HG02840 (cell line): ENCODE measurements around the gene NAA16.
"Not testable (repeated sequence)": the region's sequence is repeated elsewhere in the genome, so short reads cannot be mapped to it uniquely, and the experiment has no call there.

Source experiments
- ATAC-seq: cut with Tn5 transposase; IDR thresholded peaks from one replicate; pipeline ENCODE4 v1.9.1; 2021; ENCODE audit warnings: mild to moderate bottlenecking, moderate library complexity, moderate number of reproducible peaks; ENCODE audit not compliant: unreplicated experiment, low FRiP score

NAA16 gene

DNA sequence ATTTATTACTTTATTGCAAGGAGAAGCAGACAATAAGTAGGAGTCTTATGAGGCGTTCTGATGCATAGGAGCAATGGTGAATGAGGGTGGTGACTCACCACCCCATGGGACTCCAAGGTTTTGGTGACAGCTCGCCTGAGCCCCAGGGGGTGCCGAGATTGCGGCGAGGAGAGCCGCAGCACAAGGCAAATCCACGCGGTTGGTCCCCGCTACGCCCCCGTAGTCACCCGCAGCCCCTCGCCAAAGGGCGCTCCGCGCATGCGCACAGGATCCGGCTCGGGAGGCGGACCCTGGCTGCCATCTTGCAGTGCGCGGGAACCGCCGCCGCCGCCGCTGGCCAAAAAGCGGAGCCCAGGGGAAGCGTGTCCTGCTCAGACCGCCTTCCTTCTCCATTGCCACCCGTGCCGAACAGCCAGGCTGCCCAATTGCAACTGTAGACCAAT, at the start of gene NAA16:
Gene NAA16 (plus strand): TSS at position 305 of the 443 bp plus-strand sequence. CDS start 262 bp downstream, outside the sequence.
- ATAC-seq = peak; percentile 81

DNA sequence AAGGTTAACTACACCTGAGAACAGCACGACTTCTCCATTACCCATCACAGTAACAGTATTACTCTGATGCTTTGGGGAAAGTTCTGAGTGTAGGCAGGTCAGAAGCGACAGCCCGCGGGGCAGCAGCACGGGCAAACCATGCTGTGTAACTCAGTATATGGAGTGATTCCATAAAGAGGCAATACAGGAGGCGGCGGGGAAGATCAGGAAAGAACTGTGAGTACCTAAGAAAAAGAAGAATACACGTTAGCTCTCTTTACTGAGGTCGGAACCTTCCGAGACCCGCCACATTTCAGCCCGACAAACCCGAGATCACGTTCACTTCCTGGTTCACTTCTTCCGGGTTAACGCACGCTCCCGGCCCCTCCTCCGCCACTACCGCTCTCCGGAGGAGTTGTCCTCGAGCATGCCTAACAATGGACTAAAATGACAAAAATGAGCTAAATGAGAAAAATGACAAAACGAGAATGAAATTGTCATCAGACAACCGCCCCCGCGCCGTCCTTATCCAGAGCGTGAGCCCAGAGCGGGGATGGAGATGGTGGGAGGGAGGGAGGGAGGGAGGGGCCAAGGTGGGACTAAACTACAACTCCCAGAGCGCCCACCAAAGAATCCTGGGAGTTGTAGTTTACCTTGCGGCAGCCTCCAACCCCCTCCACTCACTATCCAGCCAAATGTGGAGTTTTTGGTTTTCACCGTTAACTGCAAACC, 47.7 kb upstream of the NAA16 start, which contains the start of gene MTRF1:
Gene MTRF1 (minus strand): TSS at position 316 of the 711 bp plus-strand sequence. CDS start 2,669 bp downstream, outside the sequence.
- ATAC-seq = peak; percentile 97

DNA sequence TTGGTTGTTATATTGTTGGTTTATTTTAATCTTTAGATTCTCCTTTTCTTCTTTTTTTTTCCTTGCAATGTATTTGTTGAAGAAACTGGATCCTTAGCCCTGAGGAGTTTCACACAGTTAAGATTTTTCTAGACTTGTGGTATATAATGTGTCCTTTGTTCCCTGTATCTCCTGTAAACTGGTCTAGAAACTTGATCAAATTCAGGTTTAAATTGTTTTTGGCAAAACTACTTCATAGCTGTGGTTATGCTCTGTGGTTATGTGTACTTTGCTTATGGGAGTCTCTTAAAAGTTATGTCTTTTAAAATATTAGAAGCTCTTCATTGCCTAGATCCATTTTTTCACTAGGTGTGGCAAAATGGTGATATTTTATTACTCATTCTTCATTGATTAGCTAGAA, 44.0 kb upstream of the NAA16 start:
- no peak for ATAC-seq

DNA sequence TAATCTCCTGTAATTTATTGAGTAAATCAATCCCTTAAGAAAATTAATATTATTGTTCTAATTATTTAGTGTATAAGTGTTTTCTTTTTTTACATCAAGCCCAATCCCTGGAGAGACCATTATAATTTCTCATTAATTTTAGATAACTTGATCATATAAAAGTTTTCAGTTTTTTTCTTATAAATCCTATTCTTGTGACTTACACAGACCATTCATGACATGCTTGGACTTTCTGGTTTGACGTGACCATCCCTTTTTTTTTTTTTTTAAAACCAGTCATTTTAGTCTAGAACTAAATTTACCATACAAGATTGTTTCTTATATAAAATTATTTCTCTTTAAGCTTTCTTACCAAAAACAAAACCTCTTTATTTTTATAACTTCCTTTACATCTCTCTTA, 42.3 kb upstream of the NAA16 start:
- no peak for ATAC-seq

- no peak for ATAC-seq
Measured at GRCh38 chr13:41271456-41272285, 39.4 kb upstream of the NAA16 start.

DNA sequence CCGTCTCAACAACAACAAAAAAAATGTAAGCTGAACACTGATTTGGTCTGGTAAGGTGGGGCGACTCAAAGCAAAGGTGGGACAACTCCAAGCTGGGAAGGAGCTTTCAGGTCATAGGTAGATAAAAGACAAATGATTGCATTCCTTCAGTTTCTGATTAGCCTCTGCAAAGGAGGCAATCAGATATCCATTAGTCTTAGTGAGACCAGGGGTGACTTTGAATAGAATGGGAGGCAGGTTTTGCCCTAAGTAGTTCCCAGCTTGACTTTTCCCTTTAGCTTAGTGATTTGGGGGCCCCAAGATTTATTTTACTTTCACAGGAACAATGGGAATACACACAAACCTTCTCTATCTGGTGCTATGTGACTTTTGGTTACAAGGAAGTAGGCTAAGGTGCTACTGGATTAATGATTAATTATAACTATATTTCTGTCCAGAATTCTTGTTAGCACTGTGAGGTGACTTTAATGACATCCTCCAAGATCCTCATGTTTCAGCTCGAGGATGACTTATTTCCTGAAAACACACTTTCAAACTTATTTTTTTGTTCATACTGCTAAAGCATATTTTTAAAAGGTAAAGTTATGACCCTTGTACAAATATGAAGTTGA, 37.1 kb upstream of the NAA16 start:
- no peak for ATAC-seq

GRCh38 chr13:41274881-41275280, 36.2 kb upstream of the NAA16 start:
- no peak for ATAC-seq

- no peak for ATAC-seq
Measured at GRCh38 chr13:41276824-41277223, 34.2 kb upstream of the NAA16 start.

GRCh38 chr13:41279156-41279555, 31.9 kb upstream of the NAA16 start:
- not testable (repeated sequence) for ATAC-seq

GRCh38 chr13:41282129-41282571, 28.9 kb upstream of the NAA16 start:
- no peak for ATAC-seq

DNA sequence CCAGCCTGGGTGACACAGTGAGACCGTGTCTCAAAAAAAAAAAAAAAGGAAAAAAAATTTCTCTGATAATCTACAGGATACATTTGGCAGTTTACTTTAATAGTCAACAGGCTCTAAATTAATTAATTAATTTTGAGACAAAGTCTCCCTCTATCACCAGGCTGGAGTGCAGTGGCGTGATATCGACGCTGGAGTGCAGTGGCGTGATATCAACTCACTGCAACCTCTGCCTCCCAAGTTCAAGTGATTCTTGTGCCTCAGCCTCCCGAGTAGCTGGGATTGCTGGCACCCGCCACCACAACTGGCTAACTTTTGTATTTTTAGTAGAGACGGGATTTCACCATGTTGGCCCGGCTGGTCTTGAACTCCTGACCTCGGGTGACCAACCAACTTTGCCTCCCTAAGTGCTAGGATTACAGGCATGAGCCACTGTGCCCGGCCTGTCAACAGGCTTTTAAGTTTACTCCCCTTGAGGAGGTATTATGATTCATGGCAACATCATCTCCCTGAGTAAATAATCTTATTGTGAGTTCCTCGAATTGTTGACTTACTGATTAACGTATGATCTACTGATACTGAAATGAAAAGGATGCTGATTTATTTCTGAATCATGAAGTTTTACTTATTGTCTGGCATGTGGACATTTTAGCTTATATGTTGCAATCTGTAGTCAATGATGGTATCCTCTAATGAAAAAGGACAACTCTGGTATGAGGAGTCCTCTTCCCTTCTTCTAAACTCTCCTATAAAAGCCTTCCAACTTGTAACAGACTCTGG, 26.4 kb upstream of the NAA16 start:
- no peak for ATAC-seq

DNA sequence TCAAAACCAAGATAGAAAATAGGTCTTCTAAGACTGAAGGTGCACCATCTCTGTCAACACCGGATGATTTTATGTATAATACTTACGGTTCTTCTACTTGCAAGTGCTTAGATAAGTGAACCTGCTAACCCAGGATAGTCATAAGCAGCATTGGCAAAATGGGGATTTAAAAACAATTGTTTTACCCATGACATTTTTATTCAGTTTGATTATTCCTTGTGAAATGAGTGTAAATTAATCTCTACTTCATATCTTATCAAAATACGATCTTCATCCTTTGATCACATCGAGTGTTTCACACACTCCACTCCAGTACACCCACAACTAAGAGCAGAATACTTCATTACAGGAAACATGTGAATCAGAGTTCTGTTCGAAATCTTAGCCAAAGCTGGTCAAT, 24.7 kb upstream of the NAA16 start:
- ATAC-seq = no peak

DNA sequence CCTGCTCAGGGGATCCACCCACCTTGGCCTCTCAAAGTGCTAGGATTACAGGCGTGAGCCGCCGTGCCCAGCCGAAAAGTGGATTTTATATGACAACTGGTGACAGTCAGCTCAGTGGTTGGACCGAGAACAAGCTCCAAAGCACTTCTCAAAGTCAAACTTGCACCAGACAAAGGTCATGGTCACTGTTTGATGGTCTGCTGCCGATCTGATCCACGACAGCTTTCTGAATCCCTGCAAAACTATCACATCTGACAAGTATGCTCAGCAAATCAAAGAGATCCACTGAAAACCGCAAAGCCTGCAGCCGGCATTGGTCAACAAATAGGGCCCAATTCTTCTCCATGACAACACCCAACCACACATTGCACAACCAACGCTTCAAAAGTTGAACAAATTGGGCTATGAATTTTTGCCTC, 21.6 kb upstream of the NAA16 start:
- no peak for ATAC-seq

DNA sequence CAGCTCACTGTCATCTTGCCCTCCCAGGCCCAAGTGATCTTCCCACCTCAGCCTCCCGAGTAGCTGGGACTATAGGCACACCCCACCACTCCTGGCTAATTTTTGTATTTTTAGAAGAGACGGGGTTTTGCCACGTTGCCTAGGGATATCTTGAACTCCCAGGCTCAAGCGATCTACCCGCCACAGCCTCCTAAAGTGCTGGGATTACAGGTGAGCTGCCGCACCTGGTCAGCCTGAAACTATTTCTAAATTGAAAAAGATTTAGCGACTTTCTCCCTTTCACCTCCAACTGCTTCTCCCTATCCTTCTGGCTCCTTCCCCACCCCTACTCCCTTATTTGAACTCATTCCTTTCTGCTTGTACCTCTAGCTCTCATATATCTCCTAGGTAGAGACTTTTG, 19.8 kb upstream of the NAA16 start:
- no peak for ATAC-seq

GRCh38 chr13:41293272-41293671, 17.8 kb upstream of the NAA16 start:
- no peak for ATAC-seq

DNA sequence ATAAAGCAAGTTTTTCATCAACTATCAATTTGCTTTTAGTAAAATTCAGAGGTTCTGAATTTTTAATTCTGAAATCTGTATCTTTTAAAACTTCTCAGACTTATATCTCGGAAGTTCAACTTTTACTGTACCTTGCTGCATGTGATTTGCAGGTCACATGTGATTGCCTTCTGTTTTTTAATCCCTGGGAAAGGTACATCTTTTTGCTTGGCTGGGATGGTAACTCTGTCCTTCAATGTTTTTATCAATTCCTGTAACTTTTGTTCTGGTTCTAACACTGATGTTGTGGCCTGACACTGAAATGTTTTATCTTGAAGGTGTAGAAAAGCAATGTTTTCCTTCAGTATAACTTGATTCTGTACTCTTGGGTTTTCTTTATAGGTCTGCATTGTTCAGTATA, 16.2 kb upstream of the NAA16 start:
- ATAC-seq = no peak

GRCh38 chr13:41295973-41296372, 15.1 kb upstream of the NAA16 start:
- no peak for ATAC-seq

DNA sequence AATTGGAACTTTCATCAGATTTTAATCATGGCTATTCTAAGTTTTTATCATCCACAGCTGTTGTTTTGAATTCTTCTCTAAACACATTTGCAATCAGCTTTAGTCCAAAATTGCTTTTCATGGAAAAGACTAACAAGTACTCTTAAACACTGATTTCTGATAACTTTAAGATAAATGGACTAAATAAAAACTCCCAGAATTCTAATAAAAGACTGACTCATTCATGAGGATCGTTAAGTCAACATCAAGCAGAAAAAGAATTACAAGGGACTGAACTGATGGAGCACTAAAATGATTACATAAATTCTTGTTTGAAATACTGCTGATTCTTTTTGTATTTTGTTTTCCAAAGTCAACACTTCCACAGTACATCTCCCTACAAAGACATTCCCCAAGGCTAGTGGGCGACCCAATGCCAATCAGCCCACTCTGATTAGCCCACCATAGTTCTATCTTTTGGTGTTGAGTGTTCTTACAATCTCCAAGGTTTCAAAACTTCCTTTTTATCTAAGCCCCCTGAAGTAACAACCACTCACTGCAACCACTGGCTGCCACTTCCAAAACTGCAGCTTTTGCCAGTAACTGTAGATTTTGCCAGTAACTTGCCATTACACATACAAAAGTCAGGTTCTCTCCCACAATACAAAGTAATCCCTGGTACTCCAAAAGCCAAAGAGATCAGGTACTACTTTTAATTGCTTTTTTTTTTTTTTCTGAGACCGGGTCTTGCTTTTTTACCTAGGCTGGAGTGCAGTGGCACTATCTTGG, 14.0 kb upstream of the NAA16 start:
- no peak for ATAC-seq

- no peak for ATAC-seq
Measured at GRCh38 chr13:41299316-41300094, 11.6 kb upstream of the NAA16 start.
